ENCODE data around the gene GPRIN1. TPM values are rescaled to one million over a fixed set of nuclear protein-coding genes. Genes with fewer than 3 reads are reported as not detected.

Gene GPRIN1
- total and polyA plus RNA-seq, 2 of the 4 experiments (the other 2 are of a cell fraction), result 3.0 to 4.7 TPM

- Histone ChIP-seq H2AFZ (replicated peaks; ENCODE audit: low read length, poor library complexity) (no peak overlapping the region), H4K20me1 (ENCODE audit: insufficient read depth, low read length) (no peaks in the 10 kb centered on the region), H3K36me3 (ENCODE audit: control insufficient read depth, insufficient read depth, low read length) (no peaks in the 10 kb centered on the region), H3K14ac (replicated peaks; ENCODE audit: low read depth, low read length) (no peak overlapping the region), H2BK120ac (ENCODE audit: low read depth, low read length) (no peak overlapping the region), H3K4me1 (ENCODE audit: control insufficient read depth, insufficient read depth, low read length) (peaks cover 7% of the 10 kb centered on the region), H2BK5ac (ENCODE audit: low read depth, low read length, poor library complexity, severe bottlenecking) (no peak overlapping the region), H3K23ac (ENCODE audit: low read depth, low read length) (no peak overlapping the region), H2AK5ac (ENCODE audit: low read depth, low read length) (no peak overlapping the region), H3K9ac (ENCODE audit: low read depth, low read length) (no peak overlapping the region), H3K4me3 (ENCODE audit: insufficient read depth, low read depth, low read length) (no peak overlapping the region), H3K9me1 (ENCODE audit: insufficient read depth, low read length) (peaks cover 9% of the 10 kb centered on the region; the same call in 1 of the 2 replicates), H4K91ac (ENCODE audit: insufficient read depth, low read depth, low read length) (no peak overlapping the region), H3K27me3 (ENCODE audit: control insufficient read depth, insufficient read depth, low read length) (no peaks in the 10 kb centered on the region; the same call in 1 of the 2 replicates), H3K9me3 (ENCODE audit: control insufficient read depth, insufficient read depth, low read length) (no peaks in the 10 kb centered on the region), H3K56ac (ENCODE audit: extremely low read depth, insufficient read depth, low read length) (no peak overlapping the region), H4K5ac (ENCODE audit: low read depth, low read length) (no peak overlapping the region), H2BK15ac (ENCODE audit: low read depth, low read length) (no peak overlapping the region), H3K18ac (ENCODE audit: low read depth, low read length) (no peak overlapping the region), H3K4me2 (ENCODE audit: low read depth, low read length) (no peak overlapping the region), H3K27ac (ENCODE audit: insufficient read depth, low read length) (no peak overlapping the region), H2AK9ac (replicated peaks; ENCODE audit: low read depth, low read length, poor library complexity) (no peak overlapping the region), H3K79me1 (ENCODE audit: low read depth in 1 of 2, low read length in 2 of 2) (no peaks in the 10 kb centered on the region; a peak in 1 of 4 replicates), H3K4ac (ENCODE audit: low read depth, low read length) (no peak overlapping the region), H2BK20ac (ENCODE audit: low read depth, low read length) (no peak overlapping the region), H4K8ac (ENCODE audit: low read depth in 2 of 2, low read length in 2 of 2) (no peak overlapping the region)
- WGBS, 2 experiments (ENCODE audit: extremely low coverage in 2 of 2, insufficient read length in 1 of 2), result 87% methylated on average over 27 of the region's 36 CpGs; no CpG with 5 or more reads in 1 of the 2 experiments
- ChIA-PET POLR2A (ENCODE audit: unreplicated experiment) (no interaction called here), CTCF (interaction anchor here (1.4 to 1.5 kb wide), 2 partner anchors 10 to 44 kb away, joined by 3 to 4 read pairs; no protein-coding TSS in a partner anchor)
- in situ Hi-C loops (cut with MboI; ENCODE audit: low sequenced_read_pairs), result loop anchor here (10.0 kb wide), 1 partner anchor 47 kb away; no protein-coding TSS in a partner anchor
- intact Hi-C loops (cut with micrococcal nuclease), result no loop called here
- DNase-seq, result no peak
- dilution Hi-C loops (cut with HindIII; ENCODE audit: low sequenced_read_pairs, unreplicated experiment), result no loop called here
- no peak for ATAC-seq (ENCODE audit: low read depth)
- no TSS peak for BruUV-seq (replicated peaks)
- TF ChIP-seq RCOR1 (IDR thresholded peaks at IDR 0.05; ENCODE audit: insufficient replicate concordance, low read length), result no peak
- TF ChIP-seq CHD1 (IDR thresholded peaks at IDR 0.05; ENCODE audit: low read depth, low read length), result no peak
- TF ChIP-seq NFE2L2 (IDR thresholded peaks at IDR 0.05; ENCODE audit: low read depth, low read length), result no peak
- TF ChIP-seq RFX5 (IDR thresholded peaks at IDR 0.05; ENCODE audit: low read depth, low read length), result no peak
- TF ChIP-seq, protein P1, sequence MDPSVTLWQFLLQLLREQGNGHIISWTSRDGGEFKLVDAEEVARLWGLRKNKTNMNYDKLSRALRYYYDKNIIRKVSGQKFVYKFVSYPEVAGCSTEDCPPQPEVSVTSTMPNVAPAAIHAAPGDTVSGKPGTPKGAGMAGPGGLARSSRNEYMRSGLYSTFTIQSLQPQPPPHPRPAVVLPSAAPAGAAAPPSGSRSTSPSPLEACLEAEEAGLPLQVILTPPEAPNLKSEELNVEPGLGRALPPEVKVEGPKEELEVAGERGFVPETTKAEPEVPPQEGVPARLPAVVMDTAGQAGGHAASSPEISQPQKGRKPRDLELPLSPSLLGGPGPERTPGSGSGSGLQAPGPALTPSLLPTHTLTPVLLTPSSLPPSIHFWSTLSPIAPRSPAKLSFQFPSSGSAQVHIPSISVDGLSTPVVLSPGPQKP (IDR thresholded peaks at IDR 0.05; ENCODE audit: borderline replicate concordance, low read depth, low read length), result no peak
- no peak for TF ChIP-seq BHLHE40 (IDR thresholded peaks at IDR 0.05; ENCODE audit: low read depth, low read length)
- TF ChIP-seq RAD21 (IDR thresholded peaks at IDR 0.05; ENCODE audit: low read length), result no peak
- TF ChIP-seq, protein P2, sequence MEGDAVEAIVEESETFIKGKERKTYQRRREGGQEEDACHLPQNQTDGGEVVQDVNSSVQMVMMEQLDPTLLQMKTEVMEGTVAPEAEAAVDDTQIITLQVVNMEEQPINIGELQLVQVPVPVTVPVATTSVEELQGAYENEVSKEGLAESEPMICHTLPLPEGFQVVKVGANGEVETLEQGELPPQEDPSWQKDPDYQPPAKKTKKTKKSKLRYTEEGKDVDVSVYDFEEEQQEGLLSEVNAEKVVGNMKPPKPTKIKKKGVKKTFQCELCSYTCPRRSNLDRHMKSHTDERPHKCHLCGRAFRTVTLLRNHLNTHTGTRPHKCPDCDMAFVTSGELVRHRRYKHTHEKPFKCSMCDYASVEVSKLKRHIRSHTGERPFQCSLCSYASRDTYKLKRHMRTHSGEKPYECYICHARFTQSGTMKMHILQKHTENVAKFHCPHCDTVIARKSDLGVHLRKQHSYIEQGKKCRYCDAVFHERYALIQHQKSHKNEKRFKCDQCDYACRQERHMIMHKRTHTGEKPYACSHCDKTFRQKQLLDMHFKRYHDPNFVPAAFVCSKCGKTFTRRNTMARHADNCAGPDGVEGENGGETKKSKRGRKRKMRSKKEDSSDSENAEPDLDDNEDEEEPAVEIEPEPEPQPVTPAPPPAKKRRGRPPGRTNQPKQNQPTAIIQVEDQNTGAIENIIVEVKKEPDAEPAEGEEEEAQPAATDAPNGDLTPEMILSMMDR (conservative IDR thresholded peaks at IDR 0.05; ENCODE audit: low read depth, low read length), result no peak
- no peak for TF ChIP-seq MXI1 (IDR thresholded peaks at IDR 0.05; ENCODE audit: borderline replicate concordance, low read depth, low read length)
- no peak for TF ChIP-seq MAZ (IDR thresholded peaks at IDR 0.05; ENCODE audit: borderline replicate concordance, low read depth, low read length)
- TF ChIP-seq MAFK (IDR thresholded peaks at IDR 0.05; ENCODE audit: low read depth, low read length), result no peak
- no peak for TF ChIP-seq FOS (IDR thresholded peaks at IDR 0.05; ENCODE audit: low read depth, low read length)
- no peak for TF ChIP-seq USF2 (IDR thresholded peaks at IDR 0.05; ENCODE audit: low read depth, low read length)
- TF ChIP-seq CEBPB (IDR thresholded peaks at IDR 0.05; ENCODE audit: low read depth, low read length), result no peak
These were observed 32.4 kb downstream of the GPRIN1 start for GRCh38 chr5:176577312-176578176.

All from IMR-90 (cell line).